ENCODE results near the gene PHC2.

The PHC2 gene

DNA sequence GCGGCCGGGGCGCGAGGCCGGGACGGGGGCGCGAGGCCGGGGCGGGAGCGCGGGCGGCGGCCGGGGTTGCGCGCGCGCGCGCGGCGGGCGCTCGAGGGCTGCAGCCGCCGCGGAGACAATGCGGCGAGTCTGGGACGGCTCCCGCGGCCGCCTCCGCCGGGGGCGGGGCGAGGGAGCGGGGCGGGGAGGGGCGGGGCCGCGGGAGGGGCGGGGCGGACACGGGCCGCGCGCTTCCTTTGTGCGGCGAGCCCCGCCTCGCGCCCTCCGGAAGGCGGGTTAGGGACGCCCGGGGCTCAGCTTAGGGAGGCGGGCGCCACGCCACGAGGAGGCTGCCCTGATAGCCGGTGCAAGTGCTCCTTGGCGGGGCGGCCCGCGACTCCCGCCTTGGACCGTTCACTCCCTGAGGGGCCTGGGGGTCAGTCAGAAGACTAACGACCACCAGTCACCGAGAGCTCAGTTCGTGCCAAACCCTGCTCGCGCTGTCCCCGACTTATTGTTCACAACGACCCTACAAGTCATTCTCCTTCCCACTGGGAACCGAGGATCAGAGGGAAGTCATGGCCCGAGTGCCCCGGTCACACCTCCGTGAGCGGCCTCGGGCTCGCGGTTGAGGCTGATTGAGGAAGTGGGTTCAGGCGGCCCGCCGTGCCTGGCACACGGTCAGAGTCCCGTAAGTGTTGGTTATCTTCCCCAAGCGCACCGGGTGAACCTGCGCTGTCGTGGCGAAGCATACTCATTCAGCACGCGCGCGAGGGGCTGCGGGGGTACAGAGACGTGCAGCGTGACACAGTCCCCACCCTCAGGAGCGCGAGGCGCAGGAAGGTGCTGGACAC, 80.9 kb downstream of the PHC2 start:
- H3K9ac ChIP-seq = peak overlapping the region; percentile 81
- no peaks in the 10 kb centered on the region for H3K36me3 ChIP-seq (ENCODE audit: insufficient read depth)
- no peaks in the 10 kb centered on the region for H3K27me3 ChIP-seq (ENCODE audit: insufficient read depth, low read depth)
- H3K4me3 ChIP-seq (IDR thresholded peaks at IDR 0.05; ENCODE audit: insufficient read depth, low read depth, low read length) = peak overlapping the region; percentile 75
- peak overlapping the region; percentile 81 for H3K4me2 ChIP-seq
- TF ChIP-seq, protein P1, sequence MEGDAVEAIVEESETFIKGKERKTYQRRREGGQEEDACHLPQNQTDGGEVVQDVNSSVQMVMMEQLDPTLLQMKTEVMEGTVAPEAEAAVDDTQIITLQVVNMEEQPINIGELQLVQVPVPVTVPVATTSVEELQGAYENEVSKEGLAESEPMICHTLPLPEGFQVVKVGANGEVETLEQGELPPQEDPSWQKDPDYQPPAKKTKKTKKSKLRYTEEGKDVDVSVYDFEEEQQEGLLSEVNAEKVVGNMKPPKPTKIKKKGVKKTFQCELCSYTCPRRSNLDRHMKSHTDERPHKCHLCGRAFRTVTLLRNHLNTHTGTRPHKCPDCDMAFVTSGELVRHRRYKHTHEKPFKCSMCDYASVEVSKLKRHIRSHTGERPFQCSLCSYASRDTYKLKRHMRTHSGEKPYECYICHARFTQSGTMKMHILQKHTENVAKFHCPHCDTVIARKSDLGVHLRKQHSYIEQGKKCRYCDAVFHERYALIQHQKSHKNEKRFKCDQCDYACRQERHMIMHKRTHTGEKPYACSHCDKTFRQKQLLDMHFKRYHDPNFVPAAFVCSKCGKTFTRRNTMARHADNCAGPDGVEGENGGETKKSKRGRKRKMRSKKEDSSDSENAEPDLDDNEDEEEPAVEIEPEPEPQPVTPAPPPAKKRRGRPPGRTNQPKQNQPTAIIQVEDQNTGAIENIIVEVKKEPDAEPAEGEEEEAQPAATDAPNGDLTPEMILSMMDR (conservative IDR thresholded peaks at IDR 0.05; ENCODE audit: low read depth, low read length) = no peak
- peaks cover 42% of the 10 kb centered on the region for H3K4me1 ChIP-seq (ENCODE audit: low read depth, poor library complexity, severe bottlenecking)
- H3K79me2 ChIP-seq (ENCODE audit: insufficient read depth, low read depth) = peaks cover 14% of the 10 kb centered on the region; the same call in 1 of the 2 replicates
- peak overlapping the region; percentile 96 for H2AFZ ChIP-seq (ENCODE audit: low read depth)
- peak overlapping the region; percentile 53 for H3K27ac ChIP-seq
- H4K20me1 ChIP-seq (ENCODE audit: insufficient read depth) = no peaks in the 10 kb centered on the region

DNA sequence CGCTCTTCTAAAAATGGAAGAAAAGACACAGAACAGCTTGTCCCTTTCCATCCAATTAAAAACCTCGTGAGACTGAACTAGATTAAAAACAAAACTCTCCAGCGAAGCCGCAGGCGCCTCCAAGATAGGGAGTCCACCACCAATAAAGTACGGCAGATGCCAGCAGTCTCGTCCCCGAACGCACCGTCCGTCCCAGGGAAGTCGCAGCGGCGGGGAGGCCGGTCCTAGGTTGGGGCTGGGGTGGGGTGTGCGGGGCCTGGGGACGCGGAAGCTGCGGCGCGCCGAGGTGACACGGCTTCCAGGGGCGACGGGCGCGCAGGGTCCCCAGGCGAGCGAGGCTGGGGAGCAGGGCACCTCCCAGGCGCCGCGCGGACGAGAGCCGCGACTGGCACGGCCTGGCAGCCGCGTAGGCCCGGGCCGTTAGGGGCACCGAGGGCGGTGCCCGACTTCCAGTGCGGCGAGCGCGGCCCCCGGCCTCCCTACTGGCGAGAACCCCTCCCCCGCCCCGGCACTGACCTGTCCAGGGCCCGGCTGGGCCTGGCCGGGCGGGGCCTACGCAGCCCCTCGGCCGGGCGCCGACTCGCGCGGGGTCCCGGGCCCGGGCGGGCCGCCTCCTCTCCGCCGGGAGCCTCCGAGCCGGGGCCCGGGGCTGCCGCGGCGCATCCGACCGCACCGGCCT, 81.7 kb downstream of the PHC2 start:
- no peaks in the 10 kb centered on the region for H4K20me1 ChIP-seq (ENCODE audit: insufficient read depth)
- peak overlapping the region; percentile 52; the same call in 1 of the 2 replicates for H3K9ac ChIP-seq
- TF ChIP-seq, protein P1 (conservative IDR thresholded peaks at IDR 0.05; ENCODE audit: low read depth, low read length) = no peak
- no peaks in the 10 kb centered on the region for H3K27me3 ChIP-seq (ENCODE audit: insufficient read depth, low read depth)
- H3K4me1 ChIP-seq (ENCODE audit: low read depth, poor library complexity, severe bottlenecking) = peaks cover 49% of the 10 kb centered on the region
- H3K4me3 ChIP-seq (IDR thresholded peaks at IDR 0.05; ENCODE audit: insufficient read depth, low read depth, low read length) = peak overlapping the region; percentile 87
- H3K36me3 ChIP-seq (ENCODE audit: insufficient read depth) = no peaks in the 10 kb centered on the region
- peak overlapping the region; percentile 47 for H2AFZ ChIP-seq (ENCODE audit: low read depth)
- peaks cover 14% of the 10 kb centered on the region; the same call in 1 of the 2 replicates for H3K79me2 ChIP-seq (ENCODE audit: insufficient read depth, low read depth)
- H3K27ac ChIP-seq = no peak overlapping the region; the same call in 1 of the 2 replicates
- peak overlapping the region; percentile 77 for H3K4me2 ChIP-seq

DNA sequence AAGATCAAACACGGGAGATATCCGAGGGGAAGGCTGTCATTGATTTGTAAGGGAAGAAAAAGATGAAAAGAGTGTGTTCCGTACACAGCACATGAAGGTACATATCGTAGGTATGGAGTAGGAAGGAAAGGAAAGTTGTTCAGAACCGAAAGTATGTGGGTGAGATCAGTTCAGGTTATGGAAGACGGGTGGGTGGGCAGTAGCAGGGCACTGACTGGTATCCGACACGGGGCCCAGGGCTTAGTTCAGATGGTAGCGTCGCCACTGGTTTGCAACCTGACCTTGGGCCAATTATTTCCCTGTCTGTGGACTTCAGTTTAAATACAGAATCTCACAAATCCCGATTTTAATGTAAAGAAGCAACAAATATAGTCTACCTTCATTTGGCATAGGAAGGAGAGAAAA, 82.2 kb downstream of the PHC2 start:
- peak overlapping the region; percentile 87 for H3K4me3 ChIP-seq (IDR thresholded peaks at IDR 0.05; ENCODE audit: insufficient read depth, low read depth, low read length)
- H3K4me2 ChIP-seq = peak overlapping the region; percentile 77
- peaks cover 14% of the 10 kb centered on the region; the same call in 1 of the 2 replicates for H3K79me2 ChIP-seq (ENCODE audit: insufficient read depth, low read depth)
- no peak overlapping the region; the same call in 1 of the 2 replicates for H3K27ac ChIP-seq
- H3K4me1 ChIP-seq (ENCODE audit: low read depth, poor library complexity, severe bottlenecking) = peaks cover 54% of the 10 kb centered on the region
- H3K36me3 ChIP-seq (ENCODE audit: insufficient read depth) = no peaks in the 10 kb centered on the region
- H2AFZ ChIP-seq (ENCODE audit: low read depth) = peak overlapping the region; percentile 47; the same call in 1 of the 2 replicates
- TF ChIP-seq, protein P1 (conservative IDR thresholded peaks at IDR 0.05; ENCODE audit: low read depth, low read length) = no peak
- H3K27me3 ChIP-seq (ENCODE audit: insufficient read depth, low read depth) = no peaks in the 10 kb centered on the region
- peak overlapping the region; percentile 52; the same call in 1 of the 2 replicates for H3K9ac ChIP-seq
- H4K20me1 ChIP-seq (ENCODE audit: insufficient read depth) = no peaks in the 10 kb centered on the region

DNA sequence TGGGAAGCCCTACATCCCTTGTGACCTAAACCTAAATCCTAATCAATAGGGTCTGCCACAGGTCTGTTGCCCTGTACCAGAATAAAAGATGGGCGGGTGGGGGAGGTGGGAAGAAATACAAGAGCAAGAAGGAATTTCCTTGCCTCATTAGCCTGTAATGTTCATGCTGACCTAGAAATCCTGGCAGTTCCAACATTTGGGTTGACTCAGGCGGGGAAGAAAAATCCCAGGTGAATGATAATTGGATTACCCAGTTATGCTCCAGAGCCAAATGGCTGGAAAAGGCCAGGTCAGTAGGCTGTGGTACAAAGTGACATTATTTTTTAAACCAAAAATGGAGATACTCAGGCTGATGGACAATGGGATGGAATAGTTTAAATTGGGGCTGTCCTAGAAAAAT, 82.7 kb downstream of the PHC2 start:
- no peak overlapping the region for H3K27ac ChIP-seq
- no peak overlapping the region; the same call in 1 of the 2 replicates for H3K9ac ChIP-seq
- H4K20me1 ChIP-seq (ENCODE audit: insufficient read depth) = no peaks in the 10 kb centered on the region
- peak overlapping the region; percentile 77 for H3K4me2 ChIP-seq
- peaks cover 58% of the 10 kb centered on the region for H3K4me1 ChIP-seq (ENCODE audit: low read depth, poor library complexity, severe bottlenecking)
- no peaks in the 10 kb centered on the region for H3K36me3 ChIP-seq (ENCODE audit: insufficient read depth)
- TF ChIP-seq, protein P1 (conservative IDR thresholded peaks at IDR 0.05; ENCODE audit: low read depth, low read length) = no peak
- H2AFZ ChIP-seq (ENCODE audit: low read depth) = no peak overlapping the region
- no peak overlapping the region for H3K4me3 ChIP-seq (IDR thresholded peaks at IDR 0.05; ENCODE audit: insufficient read depth, low read depth, low read length)
- H3K79me2 ChIP-seq (ENCODE audit: insufficient read depth, low read depth) = peaks cover 14% of the 10 kb centered on the region; the same call in 1 of the 2 replicates
- no peaks in the 10 kb centered on the region for H3K27me3 ChIP-seq (ENCODE audit: insufficient read depth, low read depth)

All from KMS-11 (cell line).